NCI-H69 (cell line): ENCODE results near the gene C1GALT1.

Experiments
- DNase-seq: peaks from one replicate; lab custom pipeline; 2025; lab: John Stamatoyannopoulos, UW

C1GALT1 gene

DNA sequence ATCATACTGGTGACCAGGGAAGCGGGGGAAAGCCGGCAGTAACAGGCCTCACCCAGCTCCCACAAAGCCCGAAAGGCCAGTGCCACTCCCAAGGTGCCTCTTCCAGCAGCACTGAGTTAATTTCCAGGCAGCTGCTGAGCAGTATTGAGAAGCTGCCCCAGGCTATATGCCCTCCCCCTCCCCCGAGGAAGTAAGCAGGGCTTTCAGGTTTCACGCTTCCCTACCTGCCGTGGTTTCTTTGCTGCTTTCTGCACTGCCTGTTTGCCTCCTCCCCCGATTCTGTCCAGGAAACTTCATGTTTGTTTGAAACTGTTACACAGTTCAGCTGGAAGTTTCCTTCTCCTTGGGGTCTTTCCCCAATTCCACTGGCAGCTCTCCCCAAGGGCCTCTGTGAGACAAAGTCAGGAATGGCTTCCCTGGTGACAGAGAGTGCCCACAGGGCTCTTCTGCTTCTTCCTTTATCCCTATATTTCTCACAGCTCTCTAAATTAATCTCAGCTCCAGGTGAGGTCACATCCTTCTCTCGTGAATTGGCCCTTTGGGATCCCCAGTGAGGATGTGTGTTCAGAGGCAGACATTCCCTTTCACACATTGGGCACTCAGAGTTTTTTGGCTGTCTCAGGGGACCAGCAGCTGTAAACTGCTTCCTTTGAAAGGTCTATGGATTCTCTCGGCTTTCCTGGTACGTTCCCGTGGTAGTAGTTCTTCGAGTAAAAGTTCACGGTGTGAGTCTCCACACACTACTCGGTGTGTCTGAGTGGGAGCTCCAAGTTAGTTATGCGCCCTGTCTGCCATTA lies 19.4 kb downstream of the C1GALT1 start:
- peak; percentile 82 for DNase-seq

DNA sequence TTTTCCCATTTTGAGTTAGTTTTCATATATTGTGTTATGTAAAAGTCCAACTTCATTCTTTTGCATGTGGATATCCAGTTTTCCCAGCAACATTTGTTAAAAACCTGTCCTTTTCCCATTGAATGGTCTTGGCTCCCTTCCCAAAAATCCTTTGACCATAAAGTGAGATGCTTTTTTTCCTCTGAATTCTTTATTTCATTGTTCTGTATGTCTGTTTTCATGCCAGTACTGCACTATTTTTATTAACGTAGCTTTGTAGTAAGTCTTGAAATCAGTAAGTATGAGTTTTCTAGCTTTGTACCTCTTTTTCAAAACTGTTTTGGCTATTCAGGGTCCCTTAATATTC lies 20.0 kb downstream of the C1GALT1 start:
- no peak for DNase-seq

DNA sequence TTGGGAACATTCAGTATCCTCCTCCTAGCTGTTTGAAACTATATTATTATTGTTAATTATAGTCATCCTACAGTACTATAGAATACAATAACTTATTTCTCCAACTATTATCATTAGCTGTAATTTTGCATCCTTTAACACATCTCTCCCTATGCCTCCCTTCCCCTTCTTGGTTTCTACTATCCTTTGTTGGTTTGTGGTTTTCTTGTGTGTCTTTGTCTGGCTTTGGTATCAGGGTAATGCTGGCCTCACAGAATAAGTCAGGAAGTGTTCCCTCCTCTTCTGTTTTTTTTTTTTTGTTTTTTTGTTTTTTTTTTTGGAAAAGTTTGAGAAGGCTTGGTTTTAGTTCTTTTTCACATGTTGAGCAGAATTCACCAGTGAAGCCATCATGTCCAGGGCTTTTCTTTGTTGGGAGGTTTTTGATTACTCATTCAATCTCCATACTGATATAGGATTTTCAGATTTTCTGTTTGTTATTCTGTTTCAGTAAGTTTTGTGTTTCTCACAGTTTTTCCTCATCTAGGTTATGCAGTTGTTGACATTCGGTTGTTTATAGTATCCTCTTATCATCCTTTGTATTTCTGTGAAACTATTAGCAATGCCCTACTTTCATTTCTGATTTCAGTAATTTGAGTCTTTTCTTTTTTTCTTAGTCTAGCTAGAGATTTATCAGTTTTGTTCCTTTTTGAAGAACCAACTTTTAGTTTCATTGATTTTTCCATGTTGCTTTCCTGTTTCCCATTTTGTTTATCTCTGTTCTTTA lies 21.6 kb downstream of the C1GALT1 start:
- no peak for DNase-seq

DNA sequence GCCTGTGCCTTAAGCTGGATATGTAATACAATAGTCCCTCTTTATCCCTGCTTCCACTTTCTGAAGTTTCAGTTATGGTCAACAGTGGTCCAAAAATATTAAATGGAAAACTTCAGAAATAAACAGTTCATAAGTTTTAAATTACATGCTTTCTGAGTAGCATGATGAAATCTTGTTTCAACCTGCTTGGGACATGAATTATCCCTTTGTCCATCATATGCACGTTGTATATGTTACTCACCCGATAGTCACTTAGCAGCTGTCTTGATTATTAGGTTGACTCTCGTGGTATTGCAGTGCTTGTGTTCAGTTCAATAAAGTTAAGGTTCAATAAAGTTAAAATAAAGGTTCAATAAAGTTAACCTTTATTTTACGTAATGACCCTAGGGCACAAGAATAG lies 25.5 kb downstream of the C1GALT1 start:
- no peak for DNase-seq

DNA sequence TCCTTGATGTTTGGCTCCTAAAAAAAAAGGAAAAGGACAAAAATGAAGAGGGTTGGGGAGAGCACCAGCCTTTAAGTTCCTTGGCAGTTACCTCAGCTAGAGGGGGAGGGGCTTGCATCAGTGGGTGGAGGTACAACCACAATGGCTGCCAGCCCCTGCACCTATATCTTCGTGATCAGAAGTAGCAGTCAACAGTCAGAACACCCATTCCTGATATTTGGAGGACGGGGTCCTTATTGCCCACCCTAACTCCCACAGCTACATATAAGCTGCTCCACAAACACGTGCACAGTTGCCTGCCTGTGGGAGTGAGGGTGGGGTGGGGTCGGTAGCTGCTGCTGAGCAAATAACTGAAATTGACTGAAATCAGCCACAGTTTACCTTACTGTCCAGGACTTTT lies 26.2 kb downstream of the C1GALT1 start:
- DNase-seq: no peak

DNA sequence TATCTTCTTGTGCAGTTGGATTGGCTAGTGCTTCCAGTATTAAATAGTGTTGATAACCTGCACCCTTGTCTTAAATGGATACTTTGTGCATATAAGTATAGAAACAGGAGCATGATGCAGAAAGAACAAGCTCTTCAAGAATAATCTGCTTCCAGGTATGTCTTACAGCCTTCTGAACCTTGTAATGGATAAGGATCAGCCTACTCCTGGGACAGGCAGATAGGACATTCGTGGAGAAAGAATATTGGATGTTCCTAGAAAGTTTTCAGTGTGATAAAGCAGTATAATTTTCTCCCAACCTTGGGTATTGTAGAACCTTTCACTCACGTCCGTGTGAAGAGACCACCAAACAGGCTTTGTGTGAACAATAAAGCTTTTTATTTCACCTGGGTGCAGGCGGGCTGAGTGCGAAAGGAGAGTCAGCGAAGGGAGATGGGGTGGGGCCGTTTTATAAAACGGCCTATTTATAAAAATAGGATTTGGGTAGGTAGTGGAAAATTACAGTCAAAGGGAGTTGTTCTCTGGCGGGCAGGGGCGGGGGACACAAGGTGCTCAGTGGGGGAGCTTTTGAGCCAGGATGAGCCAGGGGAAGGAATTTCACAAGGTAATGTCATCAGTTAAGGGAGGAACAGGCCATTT lies 27.2 kb downstream of the C1GALT1 start:
- DNase-seq: no peak

DNA sequence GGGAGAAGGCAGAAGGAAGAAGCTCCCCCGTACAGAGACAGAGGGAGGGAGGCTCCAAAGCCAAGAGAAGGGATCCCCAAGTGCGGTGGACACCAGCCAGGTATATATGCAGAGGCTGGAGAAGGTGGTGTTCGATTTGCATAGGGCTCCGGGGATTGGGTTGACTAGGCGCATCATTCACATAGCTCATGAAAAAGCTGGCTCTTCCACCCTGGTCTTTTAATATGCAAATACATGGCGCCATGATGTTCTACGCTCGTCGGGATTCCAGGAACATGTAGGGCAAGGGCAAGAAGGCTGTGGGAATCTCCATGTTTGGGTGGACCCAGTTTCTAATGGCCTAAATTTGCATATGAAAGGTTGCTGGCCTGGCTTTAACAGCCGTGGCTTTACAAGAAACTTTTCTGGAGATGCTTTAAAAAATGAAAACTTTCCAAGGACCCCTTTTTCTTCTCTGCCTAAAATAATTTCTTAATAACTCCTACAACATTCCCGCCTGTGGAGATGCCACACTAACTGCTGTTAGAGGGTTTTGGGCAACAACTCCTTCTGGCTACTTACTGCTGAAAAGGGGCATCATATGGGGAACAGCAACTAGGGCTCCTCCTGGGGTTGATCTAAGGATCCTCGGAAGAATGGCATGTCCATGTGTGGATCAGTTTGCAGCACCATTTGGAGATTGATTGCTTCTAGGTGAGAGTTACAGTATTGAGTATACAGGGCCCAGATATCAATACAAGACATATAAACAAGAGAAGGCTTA lies 28.3 kb downstream of the C1GALT1 start:
- DNase-seq: no peak

DNA sequence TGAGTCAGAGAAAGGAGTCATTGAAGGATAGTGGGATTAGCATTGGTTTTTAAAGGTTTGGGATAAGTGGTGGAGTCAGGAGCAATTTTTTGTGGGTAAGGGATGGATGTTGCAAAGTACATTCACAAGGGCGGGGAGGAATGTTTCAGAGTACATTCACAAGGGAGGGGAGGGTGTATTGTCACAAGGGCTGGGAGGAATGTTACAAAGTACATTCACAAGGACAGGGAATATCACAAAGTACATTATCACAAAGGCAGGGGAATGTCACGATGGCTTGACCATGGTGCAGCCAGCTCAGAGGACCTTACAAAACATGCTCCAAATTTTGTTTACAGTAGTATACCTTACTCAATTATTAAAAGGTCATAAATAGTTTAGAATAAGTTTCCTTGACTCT lies 30.3 kb downstream of the C1GALT1 start:
- DNase-seq: no peak

DNA sequence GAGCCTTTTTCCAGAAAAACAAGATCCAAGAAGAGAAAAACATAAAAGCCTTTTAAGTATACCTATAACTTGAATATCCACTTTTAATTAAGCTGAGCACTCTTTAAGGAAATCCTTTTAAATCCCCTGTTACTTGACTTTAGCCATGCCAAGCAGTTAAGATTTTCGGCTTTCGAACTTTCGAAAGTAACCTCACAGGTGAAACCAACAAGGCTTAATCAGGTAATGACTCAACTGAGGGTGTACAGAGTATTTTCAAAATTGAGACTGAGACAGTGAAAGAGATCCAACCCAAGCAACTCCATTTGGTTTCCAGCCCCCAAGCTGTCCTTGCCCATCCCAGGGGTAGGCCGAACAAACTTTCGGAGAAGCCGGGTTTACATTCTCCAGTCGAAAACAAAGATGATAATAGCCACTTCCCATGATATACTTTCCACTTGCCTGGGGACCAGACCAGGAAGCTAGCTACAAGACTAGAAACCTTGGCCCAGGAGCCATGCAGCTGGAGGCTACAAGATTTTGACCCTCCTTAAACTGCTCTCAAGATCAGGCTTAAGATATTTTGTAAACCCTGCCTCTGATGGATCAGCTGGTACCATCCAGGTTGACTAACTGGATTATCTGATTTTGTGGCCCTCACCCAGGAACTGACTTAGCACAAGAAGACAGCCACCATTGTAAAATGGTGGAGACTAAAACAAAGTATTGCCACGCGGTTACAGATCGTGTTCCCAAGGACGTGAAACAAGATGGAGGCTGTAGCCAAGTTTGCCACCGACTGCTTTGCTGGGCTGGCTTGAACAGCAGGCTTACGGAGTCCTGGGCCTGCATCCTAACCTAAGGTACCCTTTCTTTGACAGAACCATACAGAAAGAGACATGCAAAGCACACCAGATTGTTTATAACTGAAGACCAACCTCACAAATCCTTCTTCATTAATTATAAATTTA lies 32.3 kb downstream of the C1GALT1 start:
- no peak for DNase-seq

DNA sequence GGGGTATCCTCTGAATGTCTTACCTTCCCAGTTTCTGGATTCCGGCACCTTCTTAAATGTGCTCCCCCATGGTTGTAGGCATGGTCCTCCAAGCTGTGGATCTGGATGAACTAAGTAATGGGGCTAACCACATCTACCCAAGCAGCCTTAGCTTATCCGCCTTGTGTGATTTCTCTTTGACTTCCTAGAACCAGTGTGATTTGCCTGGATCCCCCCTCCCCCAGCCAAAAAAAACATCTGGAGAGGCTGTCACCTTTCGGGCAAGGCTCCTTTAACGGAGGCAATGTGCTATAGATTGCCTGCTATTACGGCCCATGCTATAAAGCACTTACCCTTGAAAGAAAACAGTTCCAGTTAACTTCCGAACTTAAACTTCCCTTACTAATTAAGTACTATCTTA lies 33.9 kb downstream of the C1GALT1 start:
- no peak for DNase-seq

DNA sequence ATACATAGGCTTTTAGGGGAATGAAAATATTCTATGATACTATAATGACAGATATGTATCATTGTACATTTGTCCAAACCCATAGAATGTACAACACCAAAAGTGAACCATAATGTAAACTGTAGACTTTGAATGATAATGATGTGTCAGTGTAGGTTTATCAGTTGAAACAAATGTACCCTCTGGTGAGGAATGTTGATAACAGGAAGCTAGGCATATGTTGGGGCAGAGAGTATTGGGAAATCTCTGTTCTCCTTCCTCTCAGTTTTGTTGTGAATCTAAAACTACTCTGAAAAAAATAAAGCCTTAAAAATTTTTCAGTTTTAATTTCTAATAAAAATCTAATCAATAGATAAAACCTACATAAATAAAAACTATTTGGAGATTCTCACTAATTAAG lies 36.9 kb downstream of the C1GALT1 start:
- DNase-seq: no peak

DNA sequence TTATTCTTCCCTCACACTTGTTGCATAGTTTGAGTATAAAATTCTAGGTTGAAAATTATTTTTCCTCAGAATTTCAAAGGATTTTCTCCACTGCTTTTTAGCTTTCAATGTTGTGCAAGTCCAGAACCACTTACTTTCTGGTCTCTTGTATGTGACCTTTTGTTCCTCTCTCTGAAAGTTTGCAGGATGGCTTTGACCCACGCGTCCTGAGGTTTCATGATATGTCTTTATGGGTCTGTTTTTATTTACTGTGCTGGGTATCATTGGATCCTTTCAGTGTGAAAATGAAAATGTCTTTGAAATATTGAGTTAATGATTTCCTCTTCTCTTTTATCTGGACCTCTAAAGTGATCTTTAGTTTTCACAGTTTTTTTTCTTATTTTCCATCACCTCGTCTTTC lies 38.5 kb downstream of the C1GALT1 start:
- DNase-seq: no peak

DNA sequence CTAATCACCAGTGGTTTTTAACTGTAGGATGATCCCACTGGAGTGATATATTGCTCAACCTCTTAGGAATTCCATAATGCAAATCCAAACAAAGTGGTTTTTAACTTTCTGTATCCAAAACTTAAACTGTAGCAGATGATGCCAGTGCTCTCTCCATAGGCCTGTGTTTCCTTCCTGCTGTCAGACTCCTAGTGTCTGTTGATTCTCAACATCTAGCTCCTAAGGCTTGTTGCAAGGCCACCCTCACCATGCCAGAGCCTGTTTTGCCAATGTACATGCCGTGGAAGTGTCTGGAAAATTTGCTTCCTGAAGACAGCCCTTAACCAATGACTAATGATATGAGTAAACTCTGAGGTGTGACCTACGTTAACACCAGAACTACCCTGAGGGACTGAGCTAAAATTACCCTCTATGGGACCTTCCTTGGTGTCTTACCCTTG lies 39.3 kb downstream of the C1GALT1 start:
- peak; percentile 22 for DNase-seq

DNA sequence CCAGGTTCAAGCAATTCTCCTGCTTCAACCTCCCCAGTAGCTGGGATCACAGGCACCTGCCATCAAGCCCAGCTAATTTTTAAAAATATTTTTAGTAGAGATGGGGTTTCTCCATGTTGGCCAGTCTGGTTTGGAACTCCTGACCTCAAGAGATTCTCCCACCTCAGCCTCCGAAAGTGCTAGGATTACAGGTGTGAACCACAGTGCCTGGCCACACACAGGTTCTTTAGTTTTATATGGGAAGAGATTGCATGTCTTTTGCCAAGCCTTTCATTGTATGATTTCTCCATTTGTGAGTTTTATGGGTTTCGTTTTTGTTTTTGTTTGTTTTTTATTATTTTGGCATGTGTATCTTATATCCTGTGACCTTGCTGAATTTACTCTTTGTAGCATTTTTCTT lies 40.9 kb downstream of the C1GALT1 start:
- no peak for DNase-seq

DNA sequence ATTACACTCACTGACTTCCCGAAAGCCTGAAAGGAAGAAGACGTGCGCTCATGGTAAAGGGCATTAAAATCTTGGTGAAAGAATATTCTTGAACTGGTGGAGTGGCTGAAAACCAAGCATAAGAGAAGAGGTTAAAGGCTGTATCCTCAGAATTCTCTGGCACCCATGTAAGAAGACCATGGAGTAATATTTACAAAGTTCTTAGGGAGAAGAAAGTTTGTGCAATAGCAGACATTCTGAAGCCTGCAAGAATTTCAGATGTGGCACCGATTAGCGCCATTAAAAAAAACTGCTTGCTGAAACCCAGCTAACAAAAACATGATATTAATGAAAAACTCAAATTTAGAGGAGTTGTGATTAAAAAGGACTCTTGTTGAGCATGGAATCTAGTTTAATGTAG lies 44.1 kb downstream of the C1GALT1 start:
- DNase-seq: no peak

DNA sequence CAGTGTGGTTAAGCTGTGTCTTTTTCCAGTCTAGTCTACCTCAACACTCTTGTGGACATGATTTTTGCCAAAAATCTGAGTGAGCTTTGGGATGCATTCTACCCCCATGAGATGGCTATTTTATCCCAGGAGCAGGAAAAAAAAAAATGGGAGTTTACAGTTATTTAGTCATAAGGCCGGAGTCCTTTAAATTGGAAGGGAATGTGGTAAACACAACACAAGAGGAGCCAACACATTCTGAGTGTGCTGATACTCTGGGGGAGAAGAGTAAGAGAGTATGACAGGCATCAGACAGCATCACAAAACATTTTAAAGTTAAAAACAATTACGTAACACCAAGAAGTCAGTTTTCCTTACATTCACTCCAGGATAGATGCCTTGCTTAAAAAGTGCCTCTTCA lies 46.1 kb downstream of the C1GALT1 start:
- DNase-seq: no peak

DNA sequence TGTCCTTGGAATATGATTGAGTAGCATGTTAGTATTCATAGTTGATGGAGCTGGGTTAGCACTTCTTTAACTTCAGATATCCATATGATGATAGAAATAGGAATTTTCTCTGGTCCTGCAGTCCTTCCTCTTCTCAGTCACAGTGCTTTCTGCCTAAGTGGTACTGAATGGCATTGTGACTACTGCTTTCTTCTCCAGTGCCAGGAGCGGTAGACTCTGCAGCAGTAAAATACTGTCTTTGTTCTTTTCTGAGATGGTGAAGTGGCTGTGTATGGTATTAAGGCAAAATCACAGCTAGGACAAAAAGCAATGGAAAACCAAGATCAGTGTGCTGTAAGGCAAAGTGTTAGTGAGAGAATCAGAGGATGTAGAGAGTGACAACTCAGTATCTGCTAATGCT lies 46.6 kb downstream of the C1GALT1 start:
- no peak for DNase-seq

DNA sequence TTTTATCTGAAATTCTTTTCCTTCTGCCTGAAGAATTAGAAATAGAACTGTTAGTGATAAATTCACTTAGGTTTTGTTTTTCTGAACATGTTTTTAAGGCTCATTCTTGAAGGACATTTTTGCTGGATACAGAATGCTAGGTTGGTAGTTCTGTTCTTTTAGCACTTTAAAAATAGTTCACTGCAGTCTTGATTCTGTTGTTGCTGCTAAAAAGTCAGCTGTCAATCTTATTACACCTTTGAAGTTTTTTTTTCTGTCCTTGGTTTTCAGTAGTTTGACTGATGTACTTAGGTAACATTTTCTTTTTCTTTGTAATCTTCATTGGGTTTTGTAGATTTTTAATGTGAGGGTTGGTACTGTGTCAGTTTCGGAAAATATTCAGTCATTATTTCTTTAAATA lies 48.7 kb downstream of the C1GALT1 start:
- no peak for DNase-seq

DNA sequence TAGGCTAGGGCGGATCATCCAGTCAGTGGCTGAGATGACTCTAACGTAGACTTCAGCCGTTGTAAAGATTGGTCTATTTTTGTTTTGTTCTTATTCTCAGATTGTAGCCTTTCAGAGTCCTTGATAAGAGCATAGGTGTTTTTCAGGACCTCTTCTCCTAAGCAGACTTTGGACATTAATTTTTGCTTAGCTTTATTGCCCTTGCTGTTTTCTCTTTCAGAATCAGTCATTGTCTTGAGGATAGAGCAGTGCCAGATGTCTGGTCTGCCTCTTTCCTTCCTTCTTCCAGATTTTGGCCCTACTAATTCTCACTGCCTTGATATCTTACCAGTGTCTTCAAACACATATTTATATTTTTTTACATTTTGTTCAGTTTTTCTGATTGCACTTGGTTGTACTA lies 49.5 kb downstream of the C1GALT1 start:
- no peak for DNase-seq

DNA sequence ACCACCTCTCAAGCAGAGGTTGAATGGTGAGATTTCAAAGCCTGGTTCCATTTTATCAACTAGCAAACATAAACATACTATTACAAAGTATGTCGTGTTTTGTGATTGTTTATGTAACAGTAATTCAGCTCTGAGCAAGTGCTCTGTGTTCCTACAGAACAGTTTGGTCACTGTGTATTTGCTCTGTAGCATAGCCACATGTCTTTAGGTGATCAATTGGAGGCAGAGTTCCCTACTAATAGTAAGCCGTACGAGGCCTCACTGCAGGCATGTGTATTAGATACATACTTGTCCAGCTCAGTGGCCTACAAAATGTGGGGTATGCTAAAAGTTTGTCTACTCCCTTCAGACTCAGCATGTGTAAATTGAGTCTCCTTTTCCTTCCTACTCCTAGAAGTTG lies 53.0 kb downstream of the C1GALT1 start:
- no peak for DNase-seq

DNA sequence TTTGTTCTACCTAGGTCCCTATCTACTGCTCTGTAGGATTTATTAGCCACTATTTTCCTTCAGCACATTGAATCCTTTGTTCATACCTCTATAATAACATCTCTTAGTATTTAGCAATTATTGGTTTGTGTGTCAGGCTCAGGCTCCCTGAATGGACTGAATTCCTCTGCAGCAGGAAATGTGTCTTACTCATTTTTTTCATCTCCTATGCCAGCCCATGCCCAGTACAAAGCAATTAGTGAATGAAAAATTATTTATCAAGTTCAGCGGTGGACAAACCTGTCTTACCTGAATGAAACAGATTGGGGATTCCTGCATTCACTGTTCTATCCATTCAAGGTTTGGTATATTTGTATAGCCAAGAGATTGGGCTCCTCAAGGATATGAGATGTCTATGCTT lies 53.7 kb downstream of the C1GALT1 start:
- no peak for DNase-seq
